B cell (primary cell): Measurements from ENCODE around the gene POLD1. TPM values are rescaled to one million over a fixed set of nuclear protein-coding genes. Genes with fewer than 3 reads are reported as not detected.
A peak's percentile ranks its signal among the peaks of the same experiment; 100 is the strongest.

ENCODE experiments used
- ATAC-seq: fragments of 200-7000 bp; cut with Tn5 transposase; one replicate; pipeline ENCODE4 v1.10.0; 2021; ENCODE audit warnings: low read depth, mild to moderate bottlenecking, moderate number of reproducible peaks, moderate library complexity
- CTCF ChIA-PET: fragments of 350-600 bp; sonication (Branson Sonifier 250); formaldehyde crosslinking; loops from one replicate; lab custom pipeline; 2021; ENCODE audit warnings: antibody characterized with exemption, inconsistent platforms; lab: Charles Lee
- POLR2A ChIA-PET: fragments of 350-600 bp; sonication (Branson Sonifier 250); formaldehyde crosslinking; loops from one replicate; lab custom pipeline; 2021; ENCODE audit warnings: antibody characterized with exemption; lab: Charles Lee
- DNase-seq: peaks from one replicate; pipeline ENCODE4 v3.0.0; 2013
- H2AFZ ChIP-seq: 2 replicates; pipeline ENCODE4 v1.6.1; 2012; ENCODE audit warnings: mild to moderate bottlenecking, low read depth, low read length; ENCODE audit not compliant: insufficient read depth, poor library complexity, severe bottlenecking
- H3K27ac ChIP-seq, 2 donors: 1 replicate in 1 of 2; 2 replicates in 1 of 2; pipeline ENCODE4 v1.5.1; 2012 to 2013; ENCODE audit warnings: low read length in 2 of 2, mild to moderate bottlenecking in 2 of 2, moderate library complexity in 1 of 2
- H3K27me3 ChIP-seq, 4 experiments: fragments of 200-600 bp in 1 of 4; sonication (generic) in 1 of 4; replicated peaks in 1 of 4; 1 replicate in 2 of 4; 2 replicates in 2 of 4; pipeline versions ENCODE4 v1.6.1 to v1.7.0; 2013 to 2016; ENCODE audit warnings: low read length in 3 of 4, mild to moderate bottlenecking in 2 of 4, mixed read lengths in 1 of 4, moderate library complexity in 1 of 4; ENCODE audit not compliant: insufficient read depth in 4 of 4, control insufficient read depth in 3 of 4; ENCODE audit errors: control extremely low read depth in 1 of 4
- H3K36me3 ChIP-seq, 2 experiments: replicated peaks in 1 of 2; 1 replicate in 1 of 2; 2 replicates in 1 of 2; pipeline versions ENCODE4 v1.6.1 to v1.7.1; 2013; ENCODE audit warnings: low read length in 1 of 2; ENCODE audit not compliant: insufficient read depth in 2 of 2, control insufficient read depth in 1 of 2; ENCODE audit errors: control extremely low read depth in 1 of 2, extremely low read depth in 1 of 2
- H3K4me1 ChIP-seq, 2 donors: fragments of 200-600 bp in 1 of 2; sonication (generic) in 1 of 2; 1 replicate in 1 of 2; 2 replicates in 1 of 2; pipeline versions ENCODE4 v1.5.1 to v1.6.1; 2013 to 2017; ENCODE audit warnings: low read length in 2 of 2; ENCODE audit not compliant: control insufficient read depth in 2 of 2, insufficient read depth in 2 of 2
- H3K4me2 ChIP-seq: replicated peaks from 2 replicates; pipeline ENCODE3; 2012; ENCODE audit warnings: mild to moderate bottlenecking, low read depth, low read length; ENCODE audit not compliant: poor library complexity, severe bottlenecking
- H3K4me3 ChIP-seq, 5 experiments: fragments of 200-600 bp in 1 of 5; sonication (generic) in 1 of 5; 1 replicate in 3 of 5; 2 replicates in 2 of 5; pipeline versions ENCODE4 v1.5.1 to v1.7.0; 2011 to 2016; ENCODE audit warnings: low read length in 4 of 5, mild to moderate bottlenecking in 4 of 5, low read depth in 2 of 5, control low read depth in 1 of 5, moderate library complexity in 1 of 5; ENCODE audit not compliant: insufficient read depth in 1 of 5; ENCODE audit errors: control extremely low read depth in 1 of 5, extremely low read depth in 1 of 5
- H3K79me2 ChIP-seq: fragments of 200-600 bp; sonication (generic); one replicate; pipeline ENCODE4 v1.6.0; 2016; ENCODE audit warnings: low read length; ENCODE audit not compliant: control insufficient read depth, insufficient read depth
- H3K9ac ChIP-seq: fragments of 200-600 bp; sonication (generic); 2 replicates; pipeline ENCODE4 v1.6.1; 2017; ENCODE audit warnings: mild to moderate bottlenecking, low read length, moderate library complexity
- H3K9me3 ChIP-seq, 3 donors: one replicate each; pipeline versions ENCODE4 v1.6.1 to v1.7.1; 2013; ENCODE audit warnings: low read length in 2 of 3; ENCODE audit not compliant: control insufficient read depth in 2 of 3, insufficient read depth in 1 of 3; ENCODE audit errors: control extremely low read depth in 1 of 3
- H4K20me1 ChIP-seq: 2 replicates; pipeline ENCODE4 v1.6.0; 2012; ENCODE audit warnings: mild to moderate bottlenecking, low read length; ENCODE audit not compliant: insufficient read depth, control insufficient read depth, poor library complexity, severe bottlenecking
- H3K27ac Mint-ChIP-seq: one replicate; pipeline ENCODE4 v1.8.0; 2021; ENCODE audit warnings: mixed read lengths
- H3K27me3 Mint-ChIP-seq: one replicate; pipeline ENCODE4 v1.8.0; 2021; ENCODE audit warnings: mixed read lengths
- H3K4me1 Mint-ChIP-seq: one replicate; pipeline ENCODE4 v1.8.0; 2021; ENCODE audit warnings: mixed read lengths
- H3K4me3 Mint-ChIP-seq: one replicate; pipeline ENCODE4 v1.8.0; 2021; ENCODE audit warnings: mixed read lengths
- H3K9me3 Mint-ChIP-seq: one replicate; pipeline ENCODE4 v1.8.0; 2022; ENCODE audit warnings: mixed read lengths; ENCODE audit not compliant: insufficient read depth
- CTCF ChIP-seq: fragments of 200-600 bp; IDR thresholded peaks from one replicate; pipeline ENCODE4 v1.8.0; 2022; ENCODE audit warnings: antibody characterized with exemption, mild to moderate bottlenecking
- EZH2 ChIP-seq: IDR thresholded peaks from 2 replicates; pipeline ENCODE4 v1.6.1; 2012; ENCODE audit warnings: borderline replicate concordance, low read depth, mild to moderate bottlenecking, moderate library complexity, low read length; ENCODE audit not compliant: insufficient read depth, poor library complexity, severe bottlenecking
- WGBS: methylation state at CpG from one replicate; pipeline ENCODE4 v1.1.5; 2013; ENCODE audit warnings: missing lambda C conversion rate; ENCODE audit not compliant: insufficient coverage; 5-methylcytosine and 5-hydroxymethylcytosine counted together
- intact Hi-C: fragments of 100-400 bp; cut with micrococcal nuclease; formaldehyde crosslinking; loops from one replicate; pipeline ENCODE4 v1.10.0; 2022
- polyA plus RNA-seq: library from polyadenylated mRNA; depleted of rRNA; stranded (reverse); fragments of >200 nt; gene quantifications from 2 replicates; pipeline ENCODE4 v1.2.3, GENCODE V29; 2012
- total RNA-seq, 2 donors: library from RNA; stranded (reverse); fragments of 120-200 nt in 1 of 2; gene quantifications; 1 replicate in 1 of 2; 2 replicates in 1 of 2; pipeline versions ENCODE4 v1.2.3 to v1.2.4, GENCODE V29; 2013 to 2022

POLD1 gene
- total and polyA plus RNA-seq, 2 donors (not counting 1 experiment from before 2014, with no cell fraction given), result 43.6 to 65.2 TPM

- Histone ChIP-seq H3K4me3 (no peak overlapping the region), H3K4me2 (no peak overlapping the region), H4K20me1 (no peaks in the 10 kb centered on the region), H3K79me2 (peaks cover 9% of the 10 kb centered on the region), H3K27me3 (no peaks in the 10 kb centered on the region), H3K36me3 (no peaks in the 10 kb centered on the region), H3K4me1 (peaks cover 28 to 61% of the 10 kb centered on the region in 2 donors), H2AFZ (no peak overlapping the region), H3K27ac (no peak overlapping the region), H3K9ac (no peak overlapping the region), H3K9me3 (peaks cover 0 to 6% (median 0%) of the 10 kb centered on the region in 3 donors)
- Mint-ChIP-seq H3K27me3 (no peaks in the 10 kb centered on the region), H3K27ac (peak overlapping the region; percentile 32), H3K9me3 (no peaks in the 10 kb centered on the region), H3K4me1 (peaks cover 56% of the 10 kb centered on the region), H3K4me3 (no peak overlapping the region)
- TF ChIP-seq CTCF (no peak), EZH2 (no peak)
- 79% methylated on average over 5 of the region's 11 CpGs for WGBS
- ChIA-PET CTCF (interaction anchor here (0.7 to 8.6 kb wide), 5 partner anchors 22 to 99 kb away, joined by 3 to 131 read pairs (median 4); no protein-coding TSS in a partner anchor), POLR2A (interaction anchor here (0.6 kb wide), 1 partner anchor 41 kb away, joined by 11 read pairs; no protein-coding TSS in a partner anchor)
- no peak for DNase-seq
- ATAC-seq, result no peak
- intact Hi-C loops, result no loop called here
These were observed 21.3 kb upstream of the POLD1 start for GRCh38 chr19:50362656-50363424.
